Hindlimb muscle (tissue), 1 donor: ENCODE data around the gene MEIS2. TPM values are rescaled to one million over a fixed set of nuclear protein-coding genes. Genes with fewer than 3 reads are reported as not detected.

Experiments
- DNase-seq: peaks from one replicate; pipeline ENCODE4 v3.0.0-alpha.2; 2013
- polyA plus RNA-seq: library from polyadenylated mRNA; unstranded; fragments of 120-200 nt; gene quantifications from one replicate; pipeline ENCODE4 v1.2.1, GENCODE V29; 2013; ENCODE audit not compliant: insufficient read length

MEIS2 gene
- polyA plus RNA-seq, 1 donor, result 7.7 TPM

DNA sequence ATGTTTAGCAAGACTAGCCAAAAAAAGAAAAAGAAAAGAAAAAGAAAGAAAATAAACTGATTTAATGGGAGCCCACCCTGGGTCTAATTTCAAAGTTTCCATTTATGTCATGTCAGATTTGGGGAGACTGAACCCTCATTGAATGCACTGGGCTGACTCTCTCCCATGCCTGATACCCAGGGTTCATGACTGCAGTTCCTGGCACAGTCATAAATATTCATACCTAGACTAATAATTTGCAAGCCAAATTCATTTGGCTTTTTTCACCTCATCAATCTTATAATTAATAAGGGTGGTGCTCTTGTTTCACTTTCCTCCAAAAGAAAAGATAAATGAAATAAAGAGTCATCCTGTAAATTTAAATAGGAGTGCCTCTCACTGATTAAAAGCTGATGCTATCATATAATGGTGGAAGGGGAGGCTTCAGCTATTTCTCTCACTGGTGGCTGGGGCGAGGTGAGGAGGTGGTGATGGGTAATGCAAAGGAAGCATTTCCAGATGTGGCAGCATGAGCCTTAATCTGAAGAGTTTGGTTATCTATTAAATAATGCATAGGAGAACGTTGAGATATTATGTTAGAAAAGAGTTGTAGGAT, 224.5 kb downstream of the MEIS2 start:
- DNase-seq, result no peak

GRCh38 chr15:36874930-36875329, 225.4 kb downstream of the MEIS2 start:
- no peak for DNase-seq

- no peak for DNase-seq
These were observed 232.9 kb downstream of the MEIS2 start for GRCh38 chr15:36867436-36867835.

DNA sequence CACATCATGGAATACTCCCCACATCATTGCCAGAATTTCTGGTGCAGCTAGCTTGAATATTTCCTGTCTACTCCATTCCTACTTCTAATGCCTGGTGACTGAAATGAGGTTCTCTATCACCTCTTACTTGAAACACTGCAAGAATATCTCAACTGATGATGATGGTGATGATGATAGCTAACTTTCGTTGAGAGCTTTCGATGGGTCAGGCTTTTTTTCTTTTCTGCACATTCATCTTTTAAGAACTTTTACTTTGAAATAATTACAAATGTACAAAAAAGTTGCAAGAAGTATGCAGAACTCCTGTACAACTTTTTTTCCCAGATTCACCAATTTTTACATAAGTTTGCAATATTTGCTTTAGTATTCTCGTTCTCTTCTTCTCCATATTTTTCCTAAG, 233.5 kb downstream of the MEIS2 start:
- DNase-seq, result no peak

DNA sequence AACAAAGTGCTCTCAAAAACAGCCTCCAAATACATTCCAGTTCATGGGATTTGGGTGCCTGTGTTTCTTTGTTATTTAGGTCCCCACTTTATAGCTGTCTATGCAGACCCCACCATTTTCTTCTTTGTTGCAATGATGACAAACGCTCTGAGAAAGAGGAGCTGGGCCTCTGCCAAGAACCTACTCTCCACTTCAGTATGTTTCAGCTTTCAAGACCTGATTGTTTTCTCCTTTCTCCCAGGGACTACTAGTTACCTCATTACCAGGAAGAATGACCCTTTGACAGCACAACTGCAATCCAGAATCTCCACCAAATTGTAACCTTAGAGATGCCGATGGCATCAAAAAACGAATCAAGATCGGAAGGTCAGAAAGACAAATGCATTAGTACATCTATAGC, 236.8 kb downstream of the MEIS2 start:
- no peak for DNase-seq

GRCh38 chr15:36860792-36861191, 239.6 kb downstream of the MEIS2 start:
- DNase-seq, result no peak

- DNase-seq, result no peak
These were observed 241.9 kb downstream of the MEIS2 start for GRCh38 chr15:36858423-36858822.

- DNase-seq, result no peak
These were observed 243.9 kb downstream of the MEIS2 start for GRCh38 chr15:36856339-36856973.

- DNase-seq, result no peak
These were observed 249.5 kb downstream of the MEIS2 start for GRCh38 chr15:36850864-36851263.

DNA sequence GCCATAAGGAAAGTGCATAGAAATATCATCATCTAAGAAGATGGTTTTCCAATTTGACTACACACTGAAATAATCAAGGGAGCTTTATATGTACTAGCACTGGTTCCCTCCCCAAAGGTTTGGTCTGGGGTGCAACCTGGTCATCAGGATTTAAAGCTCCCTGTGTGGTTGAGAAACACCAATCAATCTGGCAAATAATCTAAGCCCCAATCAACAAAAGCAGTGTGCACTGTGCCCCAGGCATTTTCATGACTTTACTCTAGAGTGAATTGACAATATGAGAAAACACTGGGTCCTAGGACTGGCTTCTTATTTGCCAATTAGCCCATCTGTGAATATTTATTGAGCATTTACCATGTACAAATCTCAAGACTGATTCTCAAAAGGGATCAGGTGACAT, 255.1 kb downstream of the MEIS2 start:
- no peak for DNase-seq

- DNase-seq, result no peak
These were observed 255.8 kb downstream of the MEIS2 start for GRCh38 chr15:36844534-36844998.

GRCh38 chr15:36843822-36844221, 256.5 kb downstream of the MEIS2 start:
- no peak for DNase-seq

DNA sequence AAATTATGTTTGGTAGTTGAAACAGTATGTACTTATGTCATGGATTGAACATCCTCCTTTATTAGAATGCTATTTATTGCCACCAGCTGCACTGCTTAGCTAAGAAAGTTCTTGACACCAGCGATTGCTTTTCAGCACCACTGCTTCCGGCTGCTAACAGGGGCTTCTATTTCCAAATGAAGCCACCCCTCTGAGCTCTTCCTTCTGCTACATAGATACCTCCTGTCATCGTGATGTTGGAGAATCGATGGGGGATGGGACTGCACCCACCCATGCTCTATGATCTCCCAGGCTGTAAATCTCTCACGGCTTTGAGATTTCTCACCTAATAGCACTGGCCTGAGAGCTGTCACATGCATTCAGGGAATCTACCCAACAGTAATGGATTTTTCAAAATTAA, 259.2 kb downstream of the MEIS2 start:
- DNase-seq, result no peak
